ENCODE results near the gene H1-8. TPM values are rescaled to one million over a fixed set of nuclear protein-coding genes. Genes with fewer than 3 reads are reported as not detected.

The H1-8 gene
- total and polyA plus RNA-seq, 7 donors = not detected

DNA sequence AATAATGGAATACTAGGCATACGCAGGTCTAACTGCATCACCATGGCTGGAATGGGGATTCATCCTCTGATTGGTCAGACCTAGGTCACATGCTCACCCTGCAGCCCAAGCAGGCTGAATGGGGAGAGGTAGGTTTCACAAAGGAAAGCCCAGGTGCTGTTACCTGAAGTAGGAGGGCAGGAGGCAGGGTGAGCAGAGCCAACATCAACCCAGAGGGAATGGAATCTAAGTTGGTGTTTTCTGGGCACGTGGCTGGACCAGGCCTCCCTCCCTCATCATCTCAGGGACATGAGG lies 6.7 kb upstream of the H1-8 start:
- Histone ChIP-seq H3K4me1 (no peaks in the 10 kb centered on the region), H3K27ac (no peak overlapping the region), H3K4me3 (no peak overlapping the region), H3K9me3 (no peaks in the 10 kb centered on the region), H3K36me3 (no peaks in the 10 kb centered on the region), H3K27me3 (no peaks in the 10 kb centered on the region)
- no peak for DNase-seq
- intact Hi-C loops (cut with DNase I) = no loop called here
- TF ChIP-seq POLR2AphosphoS5 (IDR thresholded peaks at IDR 0.05) = no peak
- TF ChIP-seq EP300 (IDR thresholded peaks at IDR 0.05) = no peak
- no peak for TF ChIP-seq POLR2A (IDR thresholded peaks at IDR 0.05)
- TF ChIP-seq, protein P1, sequence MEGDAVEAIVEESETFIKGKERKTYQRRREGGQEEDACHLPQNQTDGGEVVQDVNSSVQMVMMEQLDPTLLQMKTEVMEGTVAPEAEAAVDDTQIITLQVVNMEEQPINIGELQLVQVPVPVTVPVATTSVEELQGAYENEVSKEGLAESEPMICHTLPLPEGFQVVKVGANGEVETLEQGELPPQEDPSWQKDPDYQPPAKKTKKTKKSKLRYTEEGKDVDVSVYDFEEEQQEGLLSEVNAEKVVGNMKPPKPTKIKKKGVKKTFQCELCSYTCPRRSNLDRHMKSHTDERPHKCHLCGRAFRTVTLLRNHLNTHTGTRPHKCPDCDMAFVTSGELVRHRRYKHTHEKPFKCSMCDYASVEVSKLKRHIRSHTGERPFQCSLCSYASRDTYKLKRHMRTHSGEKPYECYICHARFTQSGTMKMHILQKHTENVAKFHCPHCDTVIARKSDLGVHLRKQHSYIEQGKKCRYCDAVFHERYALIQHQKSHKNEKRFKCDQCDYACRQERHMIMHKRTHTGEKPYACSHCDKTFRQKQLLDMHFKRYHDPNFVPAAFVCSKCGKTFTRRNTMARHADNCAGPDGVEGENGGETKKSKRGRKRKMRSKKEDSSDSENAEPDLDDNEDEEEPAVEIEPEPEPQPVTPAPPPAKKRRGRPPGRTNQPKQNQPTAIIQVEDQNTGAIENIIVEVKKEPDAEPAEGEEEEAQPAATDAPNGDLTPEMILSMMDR (IDR thresholded peaks at IDR 0.05) = no peak
- whole genome bisulfite sequencing, 2 donors = 66 to 86% methylated on average over 2 of the region's 2 CpGs

DNA sequence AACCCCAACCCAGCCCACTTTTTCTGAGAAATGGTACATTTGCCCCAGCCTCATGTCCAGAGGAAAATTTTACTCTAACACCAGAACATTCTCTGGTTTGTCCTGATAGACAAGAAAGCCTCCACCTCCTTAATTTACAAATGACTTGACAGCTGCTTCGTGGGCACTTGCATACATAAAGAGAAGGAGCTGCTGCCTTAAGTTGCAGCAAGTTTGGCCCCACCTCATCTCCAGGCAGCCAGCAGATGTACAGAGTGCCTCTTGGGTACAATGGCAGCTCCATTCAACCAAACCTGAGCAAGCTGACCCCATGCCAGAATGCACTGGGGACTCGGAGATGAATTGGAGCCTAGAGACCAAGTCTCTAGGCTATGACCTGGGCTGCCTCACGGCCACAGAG lies 6.2 kb upstream of the H1-8 start:
- no peaks in the 10 kb centered on the region for H3K27me3 ChIP-seq
- no peaks in the 10 kb centered on the region for H3K9me3 ChIP-seq
- TF ChIP-seq POLR2A (IDR thresholded peaks at IDR 0.05) (no peak), EP300 (IDR thresholded peaks at IDR 0.05) (no peak), POLR2AphosphoS5 (IDR thresholded peaks at IDR 0.05) (no peak)
- TF ChIP-seq, protein P1 (IDR thresholded peaks at IDR 0.05) = no peak
- intact Hi-C loops (cut with DNase I) = no loop called here
- H3K36me3 ChIP-seq = no peaks in the 10 kb centered on the region
- DNase-seq = no peak
- H3K4me3 ChIP-seq = no peak overlapping the region
- no peaks in the 10 kb centered on the region for H3K4me1 ChIP-seq
- WGBS, 2 donors = 61 to 82% methylated on average over 3 of the region's 3 CpGs
- no peak overlapping the region for H3K27ac ChIP-seq

DNA sequence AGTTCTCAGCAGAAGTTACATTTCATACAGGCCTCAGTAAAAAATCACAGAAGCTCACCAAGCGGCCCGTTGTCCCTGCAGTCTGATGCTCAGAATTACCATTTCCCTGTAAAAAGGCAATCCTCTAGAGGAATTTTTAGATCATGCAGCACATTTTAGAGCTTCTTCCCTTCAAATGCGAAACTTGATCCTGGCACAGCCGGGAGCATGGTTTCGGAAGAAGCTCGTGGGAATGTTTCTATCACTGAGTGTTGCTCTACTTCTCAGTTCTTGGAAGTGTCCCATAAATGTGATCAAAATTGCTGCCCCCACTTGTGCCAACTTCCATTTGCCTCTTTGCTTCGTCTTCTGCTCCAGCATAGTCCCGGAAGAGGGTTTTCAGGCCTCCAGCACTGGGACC lies 3.8 kb upstream of the H1-8 start:
- no peak for DNase-seq
- WGBS, 2 donors = 92% methylated on average over 8 of the region's 8 CpGs

DNA sequence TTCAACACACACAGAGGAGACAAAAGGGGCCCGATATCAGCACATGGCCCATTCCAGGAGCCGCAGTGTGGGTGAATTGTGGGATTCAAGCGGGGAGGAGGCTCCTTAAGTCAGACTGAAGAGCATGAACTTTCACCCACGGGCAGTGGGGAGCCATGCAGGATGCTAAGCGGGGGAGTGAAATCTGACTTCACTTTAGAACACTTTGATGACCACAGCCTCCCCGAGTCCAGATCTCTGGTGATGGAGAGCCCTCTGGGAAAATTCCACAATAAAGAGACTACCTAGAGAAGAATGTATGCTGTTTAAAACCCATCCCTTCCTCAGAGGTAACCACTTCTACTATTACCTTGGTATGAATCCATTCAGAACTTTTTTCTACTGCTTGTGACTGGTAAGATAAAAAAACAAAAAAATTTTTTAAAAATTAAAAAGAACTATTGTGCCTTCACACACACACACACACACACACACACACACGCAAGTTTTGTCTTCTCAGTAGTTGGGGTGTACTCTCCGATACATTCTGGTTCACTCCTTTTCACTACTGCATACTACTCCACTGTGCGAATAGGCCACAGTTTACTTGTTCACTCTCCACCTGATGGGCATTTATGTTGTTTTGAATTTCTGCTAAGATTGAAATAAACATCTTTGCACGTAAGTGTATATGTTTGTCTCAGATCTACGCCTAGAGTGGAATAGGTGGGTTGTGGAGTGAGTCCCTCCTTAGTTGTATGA lies 2.0 kb upstream of the H1-8 start:
- TF ChIP-seq, protein P1 (IDR thresholded peaks at IDR 0.05) = no peak
- TF ChIP-seq EP300 (IDR thresholded peaks at IDR 0.05) = no peak
- no peak for TF ChIP-seq POLR2A (IDR thresholded peaks at IDR 0.05)
- no peaks in the 10 kb centered on the region for H3K36me3 ChIP-seq
- no peak overlapping the region for H3K4me3 ChIP-seq
- H3K27me3 ChIP-seq = no peaks in the 10 kb centered on the region
- no peak overlapping the region for H3K27ac ChIP-seq
- no peak for DNase-seq
- H3K4me1 ChIP-seq = no peaks in the 10 kb centered on the region
- intact Hi-C loops (cut with DNase I) = no loop called here
- WGBS, 2 donors = 91% methylated on average over 11 of the region's 11 CpGs
- H3K9me3 ChIP-seq = no peaks in the 10 kb centered on the region

More for the DNA sequence above, 3.8 kb upstream of the H1-8 start:
- no peaks in the 10 kb centered on the region for H3K36me3 ChIP-seq
- TF ChIP-seq POLR2AphosphoS5 (IDR thresholded peaks at IDR 0.05) (no peak), POLR2A (IDR thresholded peaks at IDR 0.05) (no peak), EP300 (IDR thresholded peaks at IDR 0.05) (no peak)
- TF ChIP-seq, protein P1 (IDR thresholded peaks at IDR 0.05) = no peak
- H3K27ac ChIP-seq = no peak overlapping the region
- H3K27me3 ChIP-seq = no peaks in the 10 kb centered on the region
- no peaks in the 10 kb centered on the region for H3K4me1 ChIP-seq
- intact Hi-C loops (cut with DNase I) = no loop called here
- no peaks in the 10 kb centered on the region for H3K9me3 ChIP-seq
- H3K4me3 ChIP-seq = no peak overlapping the region

DNA sequence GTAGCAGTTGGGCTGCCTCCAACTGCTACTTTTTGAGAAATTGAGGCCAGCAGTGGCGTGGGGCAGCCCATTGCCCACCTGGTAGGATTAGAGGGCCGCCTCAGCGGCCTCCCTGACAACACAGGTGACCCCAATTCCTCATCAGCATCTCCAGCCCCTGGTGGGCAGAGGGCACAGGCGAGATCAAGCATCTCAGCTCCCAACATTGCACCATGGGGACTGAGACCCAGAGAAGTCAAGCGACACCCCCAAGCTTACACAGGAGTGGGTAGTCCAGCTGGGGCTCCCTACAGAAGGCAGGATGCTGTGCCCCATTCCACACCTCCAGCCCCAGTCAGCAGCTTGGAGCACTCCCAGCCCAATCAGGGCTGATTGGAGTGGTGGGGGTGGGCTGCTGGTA lies 228 bp upstream of the H1-8 start:
- 93 to 95% methylated on average over 5 of the region's 5 CpGs for WGBS, 2 donors
- intact Hi-C loops (cut with DNase I) = no loop called here
- TF ChIP-seq POLR2AphosphoS5 (IDR thresholded peaks at IDR 0.05) (no peak), EP300 (IDR thresholded peaks at IDR 0.05) (no peak), POLR2A (IDR thresholded peaks at IDR 0.05) (no peak)
- TF ChIP-seq, protein P1 (IDR thresholded peaks at IDR 0.05) = no peak

More for the DNA sequence above, 228 bp upstream of the H1-8 start:
- H3K36me3 ChIP-seq = no peaks in the 10 kb centered on the region
- no peaks in the 10 kb centered on the region for H3K27me3 ChIP-seq
- no peak overlapping the region for H3K27ac ChIP-seq
- no peak overlapping the region for H3K4me3 ChIP-seq
- H3K9me3 ChIP-seq = no peaks in the 10 kb centered on the region
- no peaks in the 10 kb centered on the region for H3K4me1 ChIP-seq
- DNase-seq = no peak
